ENCODE measurements around the gene FYTTD1. TPM values are rescaled to one million over a fixed set of nuclear protein-coding genes. Genes with fewer than 3 reads are reported as not detected.
"Not testable (repeated sequence)": the region's sequence is repeated elsewhere in the genome, so short reads cannot be mapped to it uniquely, and the experiment has no call there.

FYTTD1 gene
- polyA plus RNA-seq, 3 donors from 2014 or later = 103 to 144 (median 141) TPM

- Mint-ChIP-seq H3K9me3 (no peaks in the 10 kb centered on the region), H3K27me3 (ENCODE audit: low read depth in 3 of 3) (no peaks in the 10 kb centered on the region), H3K36me3 (peaks cover 0 to 4% (median 4%) of the 10 kb centered on the region in 3 donors), H3K4me3 (no peak overlapping the region), H3K27ac (peak overlapping the region in 1 of 6 donors; percentile 51), H3K4me1 (peaks cover 19 to 26% of the 10 kb centered on the region in 2 donors)
- DNase-seq = no peak
These were observed 21.2 kb upstream of the FYTTD1 start for GRCh38 chr3:197728487-197728886.

GRCh38 chr3:197730200-197730599 lies 19.5 kb upstream of the FYTTD1 start:
- Mint-ChIP-seq H3K27me3 (ENCODE audit: low read depth in 3 of 3) (peaks cover 0 to 2% (median 0%) of the 10 kb centered on the region in 3 donors), H3K9me3 (no peaks in the 10 kb centered on the region), H3K4me3 (no peak overlapping the region), H3K36me3 (peaks cover 0 to 4% (median 3%) of the 10 kb centered on the region in 3 donors), H3K27ac (peak overlapping the region in 1 of 6 donors; percentile 45), H3K4me1 (peaks cover 22 to 35% of the 10 kb centered on the region in 2 donors)
- DNase-seq = no peak

- H3K27me3 Mint-ChIP-seq (ENCODE audit: low read depth in 3 of 3); DNase-seq; H3K36me3 Mint-ChIP-seq; H3K4me3 Mint-ChIP-seq; H3K27ac Mint-ChIP-seq; H3K9me3 Mint-ChIP-seq: not testable (repeated sequence)
- peaks cover 27 to 39% of the 10 kb centered on the region in 2 donors for H3K4me1 Mint-ChIP-seq
These were observed 18.9 kb upstream of the FYTTD1 start for GRCh38 chr3:197730770-197731169.

GRCh38 chr3:197731483-197731882 lies 18.2 kb upstream of the FYTTD1 start:
- DNase-seq; H3K27me3 Mint-ChIP-seq (ENCODE audit: low read depth in 3 of 3); H3K4me3 Mint-ChIP-seq; H3K27ac Mint-ChIP-seq; H3K9me3 Mint-ChIP-seq; H3K36me3 Mint-ChIP-seq: not testable (repeated sequence)
- peaks cover 32 to 41% of the 10 kb centered on the region in 2 donors for H3K4me1 Mint-ChIP-seq

GRCh38 chr3:197733042-197733441 lies 16.6 kb upstream of the FYTTD1 start:
- DNase-seq = no peak
- peaks cover 39 to 51% of the 10 kb centered on the region in 2 donors for H3K4me1 Mint-ChIP-seq
- H3K36me3 Mint-ChIP-seq = peaks cover 0 to 4% (median 3%) of the 10 kb centered on the region in 3 donors
- H3K27me3 Mint-ChIP-seq (ENCODE audit: low read depth in 3 of 3) = peaks cover 0 to 15% (median 7%) of the 10 kb centered on the region in 3 donors
- no peaks in the 10 kb centered on the region for H3K9me3 Mint-ChIP-seq
- H3K27ac Mint-ChIP-seq = no peak overlapping the region
- no peak overlapping the region for H3K4me3 Mint-ChIP-seq

- Mint-ChIP-seq H3K4me3 (peak overlapping the region in 4 of 5 donors; percentile 33 to 65 (median 47)), H3K27me3 (ENCODE audit: low read depth in 3 of 3) (peaks cover 0 to 16% (median 7%) of the 10 kb centered on the region in 3 donors), H3K27ac (peak overlapping the region in 3 of 6 donors; percentile 13 to 69 (median 32)), H3K36me3 (peaks cover 0 to 4% (median 0%) of the 10 kb centered on the region in 3 donors), H3K9me3 (no peaks in the 10 kb centered on the region), H3K4me1 (peaks cover 35 to 43% of the 10 kb centered on the region in 2 donors)
- DNase-seq = no peak
These were observed 14.9 kb upstream of the FYTTD1 start for GRCh38 chr3:197734667-197735318.

- DNase-seq = peak; percentile 26 to 32 (median 31)
- Mint-ChIP-seq H3K27me3 (ENCODE audit: low read depth in 3 of 3) (peaks cover 0 to 16% (median 7%) of the 10 kb centered on the region in 3 donors), H3K27ac (peak overlapping the region; percentile 86 to 98 (median 94)), H3K4me1 (peaks cover 31 to 38% of the 10 kb centered on the region in 2 donors), H3K9me3 (no peaks in the 10 kb centered on the region), H3K4me3 (peak overlapping the region; percentile 92 to 99 (median 94)), H3K36me3 (no peaks in the 10 kb centered on the region)
These were observed 13.6 kb upstream of the FYTTD1 start for GRCh38 chr3:197736010-197736490.

- H3K27me3 Mint-ChIP-seq (ENCODE audit: low read depth in 3 of 3) = peaks cover 0 to 16% (median 7%) of the 10 kb centered on the region in 3 donors
- peak within 1 kb of the TSS; percentile 86 to 98 (median 94) for H3K27ac Mint-ChIP-seq
- no peaks in the 10 kb centered on the region for H3K9me3 Mint-ChIP-seq
- peak; percentile 92 to 93 (median 92) for DNase-seq
- H3K4me3 Mint-ChIP-seq = peak within 1 kb of the TSS; percentile 92 to 99 (median 94)
- peaks cover 31 to 37% of the 10 kb centered on the region in 2 donors for H3K4me1 Mint-ChIP-seq
- H3K36me3 Mint-ChIP-seq = no peaks in the 10 kb centered on the region
These were observed 13.0 kb upstream of the FYTTD1 start, which contains the start of gene RUBCN for GRCh38 chr3:197736491-197737318. Gene RUBCN (minus strand): TSS chr3:197736904. CDS start chr3:197736719, 185 bp downstream.

GRCh38 chr3:197737319-197737649 lies 12.4 kb upstream of the FYTTD1 start:
- H3K27ac Mint-ChIP-seq = peak overlapping the region; percentile 78 to 92 (median 88)
- H3K36me3 Mint-ChIP-seq = no peaks in the 10 kb centered on the region
- peaks cover 29 to 37% of the 10 kb centered on the region in 2 donors for H3K4me1 Mint-ChIP-seq

GRCh38 chr3:197737749-197738462 lies 11.8 kb upstream of the FYTTD1 start:
- H3K36me3 Mint-ChIP-seq = no peaks in the 10 kb centered on the region
- H3K9me3 Mint-ChIP-seq = no peaks in the 10 kb centered on the region
- peaks cover 0 to 16% (median 7%) of the 10 kb centered on the region in 3 donors for H3K27me3 Mint-ChIP-seq (ENCODE audit: low read depth in 3 of 3)
- peak overlapping the region; percentile 89 to 97 (median 93) for H3K4me3 Mint-ChIP-seq
- peak overlapping the region; percentile 78 to 92 (median 88) for H3K27ac Mint-ChIP-seq
- no peak for DNase-seq
- peaks cover 26 to 32% of the 10 kb centered on the region in 2 donors for H3K4me1 Mint-ChIP-seq

More at GRCh38 chr3:197737319-197737649, 12.4 kb upstream of the FYTTD1 start:
- no peak for DNase-seq
- H3K4me3 Mint-ChIP-seq = peak overlapping the region; percentile 89 to 97 (median 93)
- no peaks in the 10 kb centered on the region for H3K9me3 Mint-ChIP-seq
- peaks cover 0 to 16% (median 7%) of the 10 kb centered on the region in 3 donors for H3K27me3 Mint-ChIP-seq (ENCODE audit: low read depth in 3 of 3)

GRCh38 chr3:197742787-197743186 lies 6.9 kb upstream of the FYTTD1 start:
- Mint-ChIP-seq H3K27ac (no peak overlapping the region), H3K36me3 (no peaks in the 10 kb centered on the region), H3K4me1 (peaks cover under 1% of the 10 kb centered on the region in 2 donors), H3K4me3 (no peak overlapping the region), H3K9me3 (no peaks in the 10 kb centered on the region), H3K27me3 (ENCODE audit: low read depth in 3 of 3) (peaks cover 0 to 3% (median 2%) of the 10 kb centered on the region in 3 donors)
- DNase-seq = no peak

- DNase-seq = no peak
- H3K4me1 Mint-ChIP-seq = peaks cover 17 to 22% of the 10 kb centered on the region in 2 donors
- peaks cover 0 to 2% (median 0%) of the 10 kb centered on the region in 6 donors for H3K9me3 Mint-ChIP-seq
- no peaks in the 10 kb centered on the region for H3K36me3 Mint-ChIP-seq
- H3K4me3 Mint-ChIP-seq = no peak overlapping the region
- peaks cover 10 to 16% (median 15%) of the 10 kb centered on the region in 3 donors for H3K27me3 Mint-ChIP-seq (ENCODE audit: low read depth in 3 of 3)
- no peak overlapping the region for H3K27ac Mint-ChIP-seq
These were observed 3.5 kb upstream of the FYTTD1 start for GRCh38 chr3:197746209-197746608.

- Mint-ChIP-seq H3K4me1 (peaks cover 22 to 28% of the 10 kb centered on the region in 2 donors), H3K27ac (peak overlapping the region in 2 of 6 donors; percentile 36 to 41), H3K36me3 (no peaks in the 10 kb centered on the region), H3K4me3 (peak overlapping the region in 1 of 5 donors; percentile 32), H3K27me3 (ENCODE audit: low read depth in 3 of 3) (peaks cover 10 to 16% (median 15%) of the 10 kb centered on the region in 3 donors), H3K9me3 (peaks cover 0 to 2% (median 0%) of the 10 kb centered on the region in 6 donors)
- DNase-seq = no peak
These were observed 2.9 kb upstream of the FYTTD1 start for GRCh38 chr3:197746801-197747237.
